ENCODE data around the gene SLFN11. TPM values are rescaled to one million over a fixed set of nuclear protein-coding genes. Genes with fewer than 3 reads are reported as not detected.
"Not testable (repeated sequence)": the region's sequence is repeated elsewhere in the genome, so short reads cannot be mapped to it uniquely, and the experiment has no call there.

The SLFN11 gene
- total RNA-seq, 1 donor from 2014 or later = 0.02 TPM

DNA sequence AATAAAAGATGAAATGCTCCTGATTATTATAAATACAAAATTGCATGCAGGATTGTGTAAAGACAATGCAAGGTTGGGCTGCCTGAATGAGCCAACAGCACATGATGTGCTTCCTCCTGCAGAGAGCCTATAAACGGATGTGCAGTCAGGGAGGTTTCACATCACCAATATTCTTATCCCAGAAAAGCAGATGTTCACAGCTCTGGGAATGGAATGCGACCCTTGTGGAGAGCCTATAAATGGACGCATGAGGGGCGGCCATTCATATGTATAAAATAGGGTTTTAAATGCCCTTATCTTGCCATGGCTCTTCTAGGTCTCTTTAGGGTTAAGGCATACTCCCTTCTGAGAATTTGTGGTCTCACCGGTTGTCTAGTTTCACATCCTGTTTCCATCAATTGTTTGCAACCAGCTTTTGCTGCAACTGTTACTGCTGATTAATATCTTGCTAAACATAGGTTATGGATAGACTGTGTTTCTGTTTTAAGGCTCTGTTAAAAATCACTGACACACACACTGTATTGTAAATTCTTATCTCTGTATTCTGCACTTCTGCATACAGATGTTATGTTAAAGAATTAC, 31.9 kb downstream of the SLFN11 start:
- TF ChIP-seq EZH2phosphoT487 (IDR thresholded peaks at IDR 0.05) (no peak), CTCF (IDR thresholded peaks at IDR 0.05) (no peak)
- H3K36me3 Mint-ChIP-seq = no peaks in the 10 kb centered on the region
- no peak overlapping the region for H3K4me3 Mint-ChIP-seq
- H3K27me3 ChIP-seq = peaks cover 45% of the 10 kb centered on the region
- H3K4me2 ChIP-seq = no peak overlapping the region
- H3K9me3 ChIP-seq (ENCODE audit: low read depth) = no peaks in the 10 kb centered on the region
- DNase-seq (ENCODE audit: low spot score) = no peak
- no peak overlapping the region for H3K27ac ChIP-seq
- no peaks in the 10 kb centered on the region for H4K20me1 ChIP-seq (ENCODE audit: low read depth)
- H3K27ac Mint-ChIP-seq = no peak overlapping the region
- no peaks in the 10 kb centered on the region for H3K79me2 ChIP-seq (ENCODE audit: low read depth)
- no peaks in the 10 kb centered on the region for H3K4me1 ChIP-seq
- no peak overlapping the region for H3K4me3 ChIP-seq
- H2AFZ ChIP-seq (replicated peaks) = no peak overlapping the region
- peaks cover 16% of the 10 kb centered on the region for H3K9me3 Mint-ChIP-seq
- H3F3A ChIP-seq (ENCODE audit: low read depth) = no peaks in the 10 kb centered on the region
- H3K9ac ChIP-seq = no peak overlapping the region
- H3K4me1 Mint-ChIP-seq = peaks cover 1% of the 10 kb centered on the region
- H3K27me3 Mint-ChIP-seq (ENCODE audit: insufficient read depth, low read depth) = peaks cover 27% of the 10 kb centered on the region
- H3K36me3 ChIP-seq = no peaks in the 10 kb centered on the region

DNA sequence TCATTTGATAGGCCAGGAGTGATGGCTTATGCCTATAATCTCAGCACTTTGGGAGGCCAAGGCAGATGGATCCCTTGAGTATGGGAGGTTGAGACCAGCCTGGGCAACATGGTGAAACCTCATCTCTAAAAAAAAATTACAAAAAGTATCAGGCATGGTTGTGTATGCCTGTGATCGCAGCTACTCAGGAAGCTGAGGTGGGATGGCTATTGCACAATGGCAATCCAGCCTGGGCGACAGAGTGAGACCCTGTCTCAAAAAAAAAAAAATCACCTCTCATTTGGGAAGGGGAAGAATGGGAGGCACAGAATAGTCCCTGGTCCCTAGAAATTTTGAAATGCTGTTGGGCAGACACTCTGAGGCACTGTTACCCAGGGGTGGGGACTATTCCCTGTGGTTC, 35.2 kb downstream of the SLFN11 start:
- peaks cover 4% of the 10 kb centered on the region for H3K27me3 Mint-ChIP-seq (ENCODE audit: insufficient read depth, low read depth)

GRCh38 chr17:35337364-35337763, 36.1 kb downstream of the SLFN11 start:
- H3K9ac ChIP-seq = no peak overlapping the region
- no peaks in the 10 kb centered on the region for H3K36me3 ChIP-seq
- peaks cover 4% of the 10 kb centered on the region for H3K27me3 ChIP-seq
- no peak overlapping the region for H3K4me3 ChIP-seq
- TF ChIP-seq CTCF (IDR thresholded peaks at IDR 0.05) = no peak
- no peak for TF ChIP-seq EZH2phosphoT487 (IDR thresholded peaks at IDR 0.05)
- TF ChIP-seq EZH2 (IDR thresholded peaks at IDR 0.05) = no peak
- H3K27me3 Mint-ChIP-seq (ENCODE audit: insufficient read depth, low read depth) = peaks cover 6% of the 10 kb centered on the region
- H3K4me1 Mint-ChIP-seq = no peaks in the 10 kb centered on the region
- no peaks in the 10 kb centered on the region for H3K9me3 ChIP-seq (ENCODE audit: low read depth)
- no peaks in the 10 kb centered on the region for H4K20me1 ChIP-seq (ENCODE audit: low read depth)
- H3K4me2 ChIP-seq = no peak overlapping the region
- H3K4me3 Mint-ChIP-seq = no peak overlapping the region
- H3K36me3 Mint-ChIP-seq = no peaks in the 10 kb centered on the region
- no peak overlapping the region for H2AFZ ChIP-seq (replicated peaks)
- no peak overlapping the region for H3K27ac Mint-ChIP-seq
- DNase-seq (ENCODE audit: low spot score) = no peak
- no peaks in the 10 kb centered on the region for H3K4me1 ChIP-seq
- H3F3A ChIP-seq (ENCODE audit: low read depth) = no peaks in the 10 kb centered on the region
- H3K9me3 Mint-ChIP-seq = peaks cover 12% of the 10 kb centered on the region
- H3K79me2 ChIP-seq (ENCODE audit: low read depth) = no peaks in the 10 kb centered on the region
- no peak overlapping the region for H3K27ac ChIP-seq

More for the DNA sequence above, 35.2 kb downstream of the SLFN11 start:
- TF ChIP-seq EZH2phosphoT487 (IDR thresholded peaks at IDR 0.05) (no peak), EZH2 (IDR thresholded peaks at IDR 0.05) (no peak), CTCF (IDR thresholded peaks at IDR 0.05) (no peak)
- Mint-ChIP-seq H3K4me3 (no peak overlapping the region), H3K4me1 (no peaks in the 10 kb centered on the region), H3K27ac (no peak overlapping the region), H3K36me3 (no peaks in the 10 kb centered on the region), H3K9me3 (peaks cover 16% of the 10 kb centered on the region)
- no peak for DNase-seq (ENCODE audit: low spot score)
- no peak overlapping the region for H3K9ac ChIP-seq
- no peaks in the 10 kb centered on the region for H4K20me1 ChIP-seq (ENCODE audit: low read depth)
- no peaks in the 10 kb centered on the region for H3F3A ChIP-seq (ENCODE audit: low read depth)
- H3K27me3 ChIP-seq = peaks cover 12% of the 10 kb centered on the region
- H3K4me2 ChIP-seq = no peak overlapping the region
- H3K27ac ChIP-seq = no peak overlapping the region
- no peaks in the 10 kb centered on the region for H3K4me1 ChIP-seq
- no peak overlapping the region for H2AFZ ChIP-seq (replicated peaks)
- no peaks in the 10 kb centered on the region for H3K79me2 ChIP-seq (ENCODE audit: low read depth)
- H3K4me3 ChIP-seq = no peak overlapping the region
- H3K36me3 ChIP-seq = no peaks in the 10 kb centered on the region
- H3K9me3 ChIP-seq (ENCODE audit: low read depth) = no peaks in the 10 kb centered on the region

GRCh38 chr17:35333578-35333977, 39.8 kb downstream of the SLFN11 start:
- not testable (repeated sequence) for H3K36me3 Mint-ChIP-seq; H3K9me3 ChIP-seq (ENCODE audit: low read depth); H3K4me3 Mint-ChIP-seq; H3K27ac Mint-ChIP-seq; H3K36me3 ChIP-seq; H2AFZ ChIP-seq (replicated peaks); H3K4me3 ChIP-seq; H3K27me3 Mint-ChIP-seq (ENCODE audit: insufficient read depth, low read depth); H4K20me1 ChIP-seq (ENCODE audit: low read depth); H3K4me1 Mint-ChIP-seq; DNase-seq (ENCODE audit: low spot score); H3K9me3 Mint-ChIP-seq; H3F3A ChIP-seq (ENCODE audit: low read depth); H3K79me2 ChIP-seq (ENCODE audit: low read depth); H3K27ac ChIP-seq; H3K4me2 ChIP-seq; H3K4me1 ChIP-seq; H3K9ac ChIP-seq; H3K27me3 ChIP-seq

All from neural progenitor cell (in vitro differentiated cells).